HepG2 (cell line): Measurements from ENCODE around the gene OLFM4. TPM values are rescaled to one million over a fixed set of nuclear protein-coding genes. Genes with fewer than 3 reads are reported as not detected.

ENCODE experiments used
- PTBP1 ChIP-seq: fragments of 200-400 bp; formaldehyde crosslinking; IDR thresholded peaks from 2 replicates; pipeline ENCODE4 v1.6.1; 2018; ENCODE audit warnings: low read length, low read depth; ENCODE audit not compliant: poor library complexity, severe bottlenecking
- ZHX1 ChIP-seq: sonication (generic); formaldehyde crosslinking; IDR thresholded peaks from 2 replicates; pipeline ENCODE4 v1.8.1; 2022; ENCODE audit warnings: low read depth, mild to moderate bottlenecking, missing genetic modification reagents
- polyA plus RNA-seq, 8 experiments: library from polyadenylated mRNA; depleted of rRNA in 3 of 8; stranded (reverse) in 7 of 8; unstranded in 1 of 8; fragments of >200 nt; fragmentation: Illumina TruSeq in 4 of 8; extraction: Trizol in 4 of 8; gene quantifications; 2 replicates each; pipeline versions ENCODE4 v1.2.1 to v1.2.3, GENCODE V29; 2011 to 2016; ENCODE audit warnings: low read depth in 4 of 8, missing spikeins in 1 of 8, mixed read lengths in 1 of 8; ENCODE audit not compliant: insufficient read depth in 1 of 8
- total RNA-seq, 5 experiments: library from RNA; depleted of rRNA; stranded (reverse); fragments of >200 nt; fragmentation: Illumina TruSeq; extraction: Trizol; gene quantifications; 2 replicates each; pipeline ENCODE4 v1.2.3, GENCODE V29; 2016; ENCODE audit warnings: low read depth in 1 of 5
- TF ChIP-seq, protein P1 (sequence below), 2 experiments: sonication (generic) in 1 of 2; formaldehyde crosslinking in 1 of 2; IDR thresholded peaks; 2 replicates each; pipeline versions ENCODE4 v1.6.1 to v1.9.0; 2014 to 2022; ENCODE audit warnings: antibody characterized with exemption in 1 of 2, borderline replicate concordance in 1 of 2, inconsistent platforms in 1 of 2, low read depth in 1 of 2, missing genetic modification reagents in 1 of 2

The OLFM4 gene
- total and polyA plus RNA-seq, 2 of the 13 experiments (the other 11 are each of a cell fraction or from before 2014, with no cell fraction given), result not detected

- TF ChIP-seq, protein P1, sequence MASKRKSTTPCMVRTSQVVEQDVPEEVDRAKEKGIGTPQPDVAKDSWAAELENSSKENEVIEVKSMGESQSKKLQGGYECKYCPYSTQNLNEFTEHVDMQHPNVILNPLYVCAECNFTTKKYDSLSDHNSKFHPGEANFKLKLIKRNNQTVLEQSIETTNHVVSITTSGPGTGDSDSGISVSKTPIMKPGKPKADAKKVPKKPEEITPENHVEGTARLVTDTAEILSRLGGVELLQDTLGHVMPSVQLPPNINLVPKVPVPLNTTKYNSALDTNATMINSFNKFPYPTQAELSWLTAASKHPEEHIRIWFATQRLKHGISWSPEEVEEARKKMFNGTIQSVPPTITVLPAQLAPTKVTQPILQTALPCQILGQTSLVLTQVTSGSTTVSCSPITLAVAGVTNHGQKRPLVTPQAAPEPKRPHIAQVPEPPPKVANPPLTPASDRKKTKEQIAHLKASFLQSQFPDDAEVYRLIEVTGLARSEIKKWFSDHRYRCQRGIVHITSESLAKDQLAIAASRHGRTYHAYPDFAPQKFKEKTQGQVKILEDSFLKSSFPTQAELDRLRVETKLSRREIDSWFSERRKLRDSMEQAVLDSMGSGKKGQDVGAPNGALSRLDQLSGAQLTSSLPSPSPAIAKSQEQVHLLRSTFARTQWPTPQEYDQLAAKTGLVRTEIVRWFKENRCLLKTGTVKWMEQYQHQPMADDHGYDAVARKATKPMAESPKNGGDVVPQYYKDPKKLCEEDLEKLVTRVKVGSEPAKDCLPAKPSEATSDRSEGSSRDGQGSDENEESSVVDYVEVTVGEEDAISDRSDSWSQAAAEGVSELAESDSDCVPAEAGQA (IDR thresholded peaks at IDR 0.05; ENCODE audit: low read depth), result no peak
- TF ChIP-seq, protein P1 (CRISPR knock-in tag; IDR thresholded peaks at IDR 0.05; ENCODE audit: borderline replicate concordance), result no peak
- TF ChIP-seq PTBP1 (no peak), ZHX1 (CRISPR knock-in tag) (no peak)
Measured at GRCh38 chr13:53001444-53002225, 27.0 kb upstream of the OLFM4 start (continued).
